ENCODE measurements around the gene PGAP2.
"Not testable (repeated sequence)": the region's sequence is repeated elsewhere in the genome, so short reads cannot be mapped to it uniquely, and the experiment has no call there.

The PGAP2 gene

DNA sequence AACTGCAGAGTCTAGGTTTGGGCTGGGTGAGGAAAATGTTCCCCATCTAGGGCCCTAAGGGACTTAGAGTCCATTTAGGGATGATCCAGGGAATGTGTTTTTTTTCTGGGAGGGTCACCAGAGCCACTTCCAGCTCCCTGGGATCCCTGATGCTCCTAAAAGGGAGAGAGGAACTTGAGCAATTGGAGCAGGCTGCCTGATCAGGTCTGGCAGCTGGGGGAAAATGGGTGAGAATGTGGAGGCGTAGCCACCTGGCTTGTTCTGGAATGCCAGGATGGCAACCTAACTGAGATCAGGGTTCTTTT is 1.2 kb downstream of the PGAP2 start:
- H3K27me3 ChIP-seq (ENCODE audit: insufficient read depth, low read length): no peaks in the 10 kb centered on the region
- peaks cover 5% of the 10 kb centered on the region; the same call in 1 of the 2 replicates for H3K4me1 ChIP-seq (ENCODE audit: insufficient read depth, low read length)
- H3K27ac ChIP-seq (ENCODE audit: low read length): no peak overlapping the region
- peak overlapping the region; percentile 9; the same call in 1 of the 2 replicates for H3K9ac ChIP-seq (ENCODE audit: low read depth, low read length)
- H3K36me3 ChIP-seq (ENCODE audit: insufficient read depth, low read depth, low read length): no peaks in the 10 kb centered on the region
- peak overlapping the region; percentile 80; the same call in 1 of the 2 replicates for H3K4me3 ChIP-seq (ENCODE audit: low read length)
- H3K9me3 ChIP-seq (ENCODE audit: insufficient read depth, low read depth, low read length): no peaks in the 10 kb centered on the region

GRCh38 chr11:3810446-3810845 is 2.1 kb downstream of the PGAP2 start:
- H3K4me3 ChIP-seq (ENCODE audit: low read length): no peak overlapping the region
- peaks cover 5% of the 10 kb centered on the region; the same call in 1 of the 2 replicates for H3K4me1 ChIP-seq (ENCODE audit: insufficient read depth, low read length)
- no peak overlapping the region for H3K27ac ChIP-seq (ENCODE audit: low read length)
- no peaks in the 10 kb centered on the region for H3K27me3 ChIP-seq (ENCODE audit: insufficient read depth, low read length)
- H3K9ac ChIP-seq (ENCODE audit: low read depth, low read length): no peak overlapping the region; the same call in 1 of the 2 replicates
- no peaks in the 10 kb centered on the region for H3K36me3 ChIP-seq (ENCODE audit: insufficient read depth, low read depth, low read length)
- no peaks in the 10 kb centered on the region for H3K9me3 ChIP-seq (ENCODE audit: insufficient read depth, low read depth, low read length)

DNA sequence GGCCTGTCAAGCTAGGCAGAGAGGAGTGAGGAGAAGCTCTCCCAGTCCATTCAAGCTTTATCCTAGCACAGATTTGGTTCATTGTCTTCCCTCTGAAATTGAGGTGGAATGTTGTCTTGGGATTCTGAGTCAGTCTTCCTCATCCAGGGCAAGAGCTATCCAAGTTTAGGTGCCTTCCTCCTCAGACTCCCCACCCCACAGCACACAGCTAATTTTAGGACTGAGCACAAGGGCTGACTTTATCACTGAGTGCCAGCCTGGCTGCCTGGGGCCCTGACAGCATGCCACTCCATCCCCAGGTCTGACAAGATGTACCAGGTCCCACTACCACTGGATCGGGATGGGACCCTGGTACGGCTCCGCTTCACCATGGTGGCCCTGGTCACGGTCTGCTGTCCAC is 2.6 kb downstream of the PGAP2 start:
- peaks cover 5% of the 10 kb centered on the region; the same call in 1 of the 2 replicates for H3K4me1 ChIP-seq (ENCODE audit: insufficient read depth, low read length)
- H3K9me3 ChIP-seq (ENCODE audit: insufficient read depth, low read depth, low read length): no peaks in the 10 kb centered on the region
- H3K36me3 ChIP-seq (ENCODE audit: insufficient read depth, low read depth, low read length): no peaks in the 10 kb centered on the region
- no peak overlapping the region for H3K9ac ChIP-seq (ENCODE audit: low read depth, low read length)
- no peaks in the 10 kb centered on the region for H3K27me3 ChIP-seq (ENCODE audit: insufficient read depth, low read length)
- H3K4me3 ChIP-seq (ENCODE audit: low read length): no peak overlapping the region
- no peak overlapping the region for H3K27ac ChIP-seq (ENCODE audit: low read length)

GRCh38 chr11:3814832-3815231 is 6.5 kb downstream of the PGAP2 start:
- H3K27ac ChIP-seq (ENCODE audit: low read length); H3K9ac ChIP-seq (ENCODE audit: low read depth, low read length); H3K9me3 ChIP-seq (ENCODE audit: insufficient read depth, low read depth, low read length); H3K4me3 ChIP-seq (ENCODE audit: low read length); H3K4me1 ChIP-seq (ENCODE audit: insufficient read depth, low read length); H3K27me3 ChIP-seq (ENCODE audit: insufficient read depth, low read length): not testable (repeated sequence)
- peaks cover 13% of the 10 kb centered on the region; the same call in 1 of the 2 replicates for H3K36me3 ChIP-seq (ENCODE audit: insufficient read depth, low read depth, low read length)

DNA sequence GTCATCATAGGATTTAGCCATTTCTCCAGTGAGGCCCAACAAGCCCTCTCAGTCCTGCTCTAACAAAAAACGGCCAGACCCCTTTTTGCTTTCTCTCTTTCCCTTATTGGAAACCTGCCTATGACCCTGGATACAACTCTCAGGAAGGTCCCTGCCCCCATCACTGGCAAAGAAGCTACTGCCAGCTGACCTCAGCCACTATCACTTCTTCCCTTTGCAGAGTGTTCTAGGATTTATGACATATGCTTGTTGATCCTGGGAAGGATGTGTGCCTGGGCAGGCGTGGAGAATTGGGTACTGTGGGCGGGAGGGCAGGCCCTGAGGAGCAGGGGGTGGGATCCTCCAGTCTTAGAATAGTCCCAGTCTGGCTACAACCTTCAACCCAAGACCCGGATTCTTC is 7.5 kb downstream of the PGAP2 start:
- H3K36me3 ChIP-seq (ENCODE audit: insufficient read depth, low read depth, low read length): peaks cover 16% of the 10 kb centered on the region; the same call in 1 of the 2 replicates
- no peak overlapping the region for H3K27ac ChIP-seq (ENCODE audit: low read length)
- no peaks in the 10 kb centered on the region for H3K27me3 ChIP-seq (ENCODE audit: insufficient read depth, low read length)
- H3K4me1 ChIP-seq (ENCODE audit: insufficient read depth, low read length): no peaks in the 10 kb centered on the region
- H3K4me3 ChIP-seq (ENCODE audit: low read length): no peak overlapping the region
- no peaks in the 10 kb centered on the region for H3K9me3 ChIP-seq (ENCODE audit: insufficient read depth, low read depth, low read length)
- no peak overlapping the region for H3K9ac ChIP-seq (ENCODE audit: low read depth, low read length)

DNA sequence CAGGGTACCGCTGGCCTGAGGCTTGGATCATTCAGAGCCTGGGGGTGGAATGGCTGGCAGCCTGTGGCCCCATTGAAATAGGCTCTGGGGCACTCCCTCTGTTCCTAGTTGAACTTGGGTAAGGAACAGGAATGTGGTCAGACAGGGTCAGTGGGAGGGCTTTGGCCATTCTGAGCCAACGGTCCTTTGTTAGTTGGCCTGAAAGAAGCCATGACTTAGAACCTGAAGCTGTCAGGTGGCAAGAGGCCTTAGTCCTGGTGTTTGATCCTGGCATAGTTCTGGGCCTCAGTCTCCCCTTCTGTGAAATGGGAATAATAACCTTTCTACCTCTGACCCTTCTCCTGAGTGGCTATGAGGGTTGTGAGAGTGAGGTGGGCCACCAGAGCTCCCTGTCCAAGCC is 8.3 kb downstream of the PGAP2 start:
- no peak overlapping the region for H3K4me3 ChIP-seq (ENCODE audit: low read length)
- H3K27me3 ChIP-seq (ENCODE audit: insufficient read depth, low read length): no peaks in the 10 kb centered on the region
- H3K4me1 ChIP-seq (ENCODE audit: insufficient read depth, low read length): no peaks in the 10 kb centered on the region
- H3K36me3 ChIP-seq (ENCODE audit: insufficient read depth, low read depth, low read length): peaks cover 18% of the 10 kb centered on the region; the same call in 1 of the 2 replicates
- no peaks in the 10 kb centered on the region for H3K9me3 ChIP-seq (ENCODE audit: insufficient read depth, low read depth, low read length)
- no peak overlapping the region for H3K27ac ChIP-seq (ENCODE audit: low read length)
- no peak overlapping the region for H3K9ac ChIP-seq (ENCODE audit: low read depth, low read length)

DNA sequence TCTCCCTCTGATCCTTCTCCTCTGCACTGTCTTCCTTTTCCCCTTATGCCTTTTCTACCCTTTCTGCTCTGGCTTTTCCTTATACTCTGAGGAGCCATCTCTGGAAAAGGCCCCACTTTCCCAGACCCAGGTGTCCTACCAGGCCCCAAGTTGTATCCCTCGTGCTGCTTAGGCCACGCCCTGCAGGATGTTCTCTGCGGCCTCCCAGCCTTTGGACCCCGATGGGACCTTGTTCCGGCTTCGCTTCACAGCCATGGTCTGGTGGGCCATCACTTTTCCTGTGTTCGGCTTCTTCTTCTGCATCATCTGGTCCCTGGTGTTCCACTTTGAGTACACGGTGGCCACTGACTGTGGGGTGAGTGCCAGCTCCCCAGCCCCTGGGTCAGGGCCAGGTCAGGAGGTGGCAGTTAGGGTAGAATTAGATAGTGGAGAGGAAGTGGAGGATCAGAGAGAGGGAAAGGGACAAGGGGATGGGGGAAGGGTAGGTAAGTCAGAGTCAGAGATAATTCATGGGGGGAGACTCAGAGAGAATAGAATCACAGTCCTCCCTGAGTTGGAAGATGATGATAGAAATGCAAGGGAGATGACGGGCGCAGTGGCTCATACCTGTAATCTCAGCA is 8.9 kb downstream of the PGAP2 start:
- no peaks in the 10 kb centered on the region for H3K4me1 ChIP-seq (ENCODE audit: insufficient read depth, low read length)
- H3K36me3 ChIP-seq (ENCODE audit: insufficient read depth, low read depth, low read length): peaks cover 18% of the 10 kb centered on the region; the same call in 1 of the 2 replicates
- no peak overlapping the region for H3K9ac ChIP-seq (ENCODE audit: low read depth, low read length)
- H3K9me3 ChIP-seq (ENCODE audit: insufficient read depth, low read depth, low read length): no peaks in the 10 kb centered on the region
- H3K4me3 ChIP-seq (ENCODE audit: low read length): no peak overlapping the region
- H3K27ac ChIP-seq (ENCODE audit: low read length): no peak overlapping the region
- no peaks in the 10 kb centered on the region for H3K27me3 ChIP-seq (ENCODE audit: insufficient read depth, low read length)

GRCh38 chr11:3820971-3821370 is 12.6 kb downstream of the PGAP2 start:
- no peak overlapping the region for H3K9ac ChIP-seq (ENCODE audit: low read depth, low read length)
- H3K36me3 ChIP-seq (ENCODE audit: insufficient read depth, low read depth, low read length): peaks cover 30% of the 10 kb centered on the region; the same call in 1 of the 2 replicates
- H3K27me3 ChIP-seq (ENCODE audit: insufficient read depth, low read length): no peaks in the 10 kb centered on the region

DNA sequence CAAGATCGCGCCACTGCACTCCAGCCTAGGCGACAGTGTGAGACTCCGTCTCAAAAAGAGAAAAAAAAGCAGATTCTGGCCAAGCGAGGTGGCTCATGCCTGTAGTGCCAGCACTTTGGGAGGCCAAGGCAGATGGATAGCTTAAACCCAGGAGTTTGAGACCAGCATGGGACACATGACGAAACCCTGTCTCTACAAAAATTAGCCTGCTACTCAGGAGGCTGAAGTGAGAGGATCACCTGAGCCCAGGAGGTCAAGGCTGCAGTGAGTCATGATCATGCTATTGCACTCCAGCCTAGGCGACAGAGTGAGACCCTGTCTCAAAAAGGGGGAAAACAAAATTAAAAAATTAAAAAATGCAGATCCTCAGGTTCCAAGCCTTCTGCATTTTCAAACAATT is 14.0 kb downstream of the PGAP2 start:
- no peak overlapping the region for H3K4me3 ChIP-seq (ENCODE audit: low read length)
- H3K36me3 ChIP-seq (ENCODE audit: insufficient read depth, low read depth, low read length): peaks cover 33% of the 10 kb centered on the region
- H3K27ac ChIP-seq (ENCODE audit: low read length): no peak overlapping the region
- no peaks in the 10 kb centered on the region for H3K9me3 ChIP-seq (ENCODE audit: insufficient read depth, low read depth, low read length)
- H3K4me1 ChIP-seq (ENCODE audit: insufficient read depth, low read length): peaks cover 20% of the 10 kb centered on the region
- H3K27me3 ChIP-seq (ENCODE audit: insufficient read depth, low read length): no peaks in the 10 kb centered on the region
- H3K9ac ChIP-seq (ENCODE audit: low read depth, low read length): no peak overlapping the region

More at GRCh38 chr11:3820971-3821370, 12.6 kb downstream of the PGAP2 start:
- Histone ChIP-seq H3K4me3 (ENCODE audit: low read length) (no peak overlapping the region), H3K4me1 (ENCODE audit: insufficient read depth, low read length) (peaks cover 11% of the 10 kb centered on the region; the same call in 1 of the 2 replicates), H3K27ac (ENCODE audit: low read length) (no peak overlapping the region), H3K9me3 (ENCODE audit: insufficient read depth, low read depth, low read length) (no peaks in the 10 kb centered on the region)

DNA sequence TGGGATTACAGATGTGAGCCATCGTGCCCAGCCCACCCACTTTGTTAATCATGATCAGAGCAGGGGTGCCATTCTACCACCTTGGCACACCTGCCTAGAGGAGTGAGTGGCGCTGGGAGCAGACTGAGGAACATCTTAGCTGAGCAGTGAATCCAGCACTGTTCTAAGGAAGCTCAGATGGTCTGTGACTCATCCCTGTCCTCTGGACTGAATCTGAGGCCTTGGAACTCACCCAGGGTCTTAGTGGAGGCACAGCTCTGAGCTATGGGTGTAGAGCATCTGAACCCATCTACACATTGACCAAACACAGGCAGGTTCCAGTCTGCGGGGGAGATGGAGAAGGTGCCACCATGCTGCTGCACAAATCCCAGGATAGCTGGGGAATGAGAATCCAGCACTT is 14.9 kb downstream of the PGAP2 start:
- Histone ChIP-seq H3K9me3 (ENCODE audit: insufficient read depth, low read depth, low read length) (no peaks in the 10 kb centered on the region), H3K27me3 (ENCODE audit: insufficient read depth, low read length) (no peaks in the 10 kb centered on the region), H3K4me1 (ENCODE audit: insufficient read depth, low read length) (peaks cover 22% of the 10 kb centered on the region), H3K36me3 (ENCODE audit: insufficient read depth, low read depth, low read length) (peaks cover 37% of the 10 kb centered on the region), H3K9ac (ENCODE audit: low read depth, low read length) (no peak overlapping the region), H3K4me3 (ENCODE audit: low read length) (no peak overlapping the region), H3K27ac (ENCODE audit: low read length) (no peak overlapping the region)

GRCh38 chr11:3823762-3824506 is 15.6 kb downstream of the PGAP2 start:
- Histone ChIP-seq H3K4me1 (ENCODE audit: insufficient read depth, low read length) (peaks cover 22% of the 10 kb centered on the region), H3K36me3 (ENCODE audit: insufficient read depth, low read depth, low read length) (peaks cover 34% of the 10 kb centered on the region), H3K27me3 (ENCODE audit: insufficient read depth, low read length) (no peaks in the 10 kb centered on the region), H3K4me3 (ENCODE audit: low read length) (no peak overlapping the region), H3K27ac (ENCODE audit: low read length) (no peak overlapping the region), H3K9ac (ENCODE audit: low read depth, low read length) (no peak overlapping the region), H3K9me3 (ENCODE audit: insufficient read depth, low read depth, low read length) (no peaks in the 10 kb centered on the region)

All from iPS-20b (cell line).